IPS-NIHi11 (cell line): ENCODE measurements around the gene TULP4.
"Not testable (repeated sequence)": the region's sequence is repeated elsewhere in the genome, so short reads cannot be mapped to it uniquely, and the experiment has no call there.

Experiments
- DNase-seq: peaks from one replicate; pipeline ENCODE4 v3.0.0; 2012; ENCODE audit warnings: mixed read lengths, low spot score

TULP4 gene

DNA sequence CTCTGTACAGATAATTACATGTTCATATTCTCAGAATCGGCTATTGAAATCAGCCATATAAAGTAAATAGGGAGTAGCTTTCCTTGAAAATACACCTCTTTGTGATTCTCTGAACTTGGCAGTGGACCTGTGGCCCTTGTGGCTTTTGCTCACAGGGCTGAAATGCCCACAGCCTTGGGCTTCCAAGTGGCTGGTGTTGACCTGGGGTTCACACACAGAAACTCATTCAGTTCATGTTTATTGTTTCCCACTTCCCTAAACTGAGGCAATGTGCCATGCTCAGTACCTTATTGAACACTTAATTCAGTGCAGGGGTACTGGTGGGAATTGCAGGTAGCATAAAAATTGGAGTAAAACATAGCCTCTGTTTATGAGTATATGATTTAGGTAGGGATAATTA is 19.1 kb upstream of the TULP4 start:
- DNase-seq: no peak

DNA sequence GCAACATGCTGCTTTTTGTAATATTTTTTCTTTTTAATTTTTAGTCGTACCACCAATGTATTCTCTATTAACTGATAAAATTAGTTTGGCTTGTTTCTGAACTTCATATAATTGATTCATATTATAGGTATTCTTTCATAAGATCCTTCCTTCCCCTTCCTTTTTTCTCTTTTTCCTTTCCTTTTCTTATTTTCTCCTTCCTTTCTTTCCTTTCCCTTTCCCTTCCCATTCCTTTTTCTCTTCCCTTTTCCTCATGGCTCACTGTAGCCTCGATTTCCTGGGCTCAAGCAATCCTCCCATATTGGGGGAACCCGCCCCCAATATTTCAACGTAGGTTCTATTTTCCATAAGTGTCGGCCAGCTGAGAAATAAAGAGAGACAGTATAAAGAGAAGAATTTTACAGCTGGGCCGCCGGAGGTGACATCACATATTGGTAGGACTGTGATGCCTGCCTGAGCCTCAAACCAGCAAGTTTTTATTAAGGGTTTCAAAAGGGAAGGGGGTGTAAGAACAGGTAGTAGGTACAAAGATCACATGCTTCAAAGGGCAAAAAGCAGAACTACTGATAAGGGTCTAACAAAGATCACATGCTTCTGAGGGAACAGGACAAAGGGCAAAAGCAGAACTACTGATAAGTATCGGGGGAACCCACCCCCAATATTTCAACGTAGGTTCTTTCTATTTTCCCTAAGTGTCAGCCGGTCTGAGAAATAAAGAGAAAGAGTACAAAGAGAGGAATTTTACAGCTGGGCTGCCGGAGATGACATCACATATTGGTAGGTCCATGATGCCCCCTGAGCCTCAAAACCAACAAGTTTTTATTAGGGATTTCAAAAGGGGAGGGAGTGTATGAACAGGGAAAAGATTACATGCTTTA is 16.1 kb upstream of the TULP4 start:
- not testable (repeated sequence) for DNase-seq

DNA sequence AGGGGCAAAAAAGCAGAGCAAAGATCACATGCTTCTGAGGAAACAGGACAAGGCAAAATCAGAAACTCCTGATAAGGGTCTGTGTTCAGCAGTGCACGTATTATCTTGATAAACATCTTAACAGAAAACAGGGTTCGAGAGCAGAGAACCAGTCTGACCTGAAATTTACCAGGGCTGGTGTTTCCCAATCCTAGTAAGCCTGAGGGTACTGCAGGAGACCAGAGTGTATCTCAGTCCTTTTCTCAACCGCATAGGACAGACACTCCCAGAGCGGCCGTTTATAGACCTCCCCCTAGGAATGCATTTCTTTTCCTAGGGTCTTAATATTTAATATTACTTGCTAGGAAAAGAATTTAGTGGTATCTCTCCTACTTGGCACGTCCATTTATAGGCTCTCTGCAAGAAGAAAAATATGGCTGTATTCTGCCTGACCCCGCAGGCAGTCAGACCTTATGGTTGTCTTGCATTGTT is 15.4 kb upstream of the TULP4 start:
- DNase-seq: not testable (repeated sequence)

DNA sequence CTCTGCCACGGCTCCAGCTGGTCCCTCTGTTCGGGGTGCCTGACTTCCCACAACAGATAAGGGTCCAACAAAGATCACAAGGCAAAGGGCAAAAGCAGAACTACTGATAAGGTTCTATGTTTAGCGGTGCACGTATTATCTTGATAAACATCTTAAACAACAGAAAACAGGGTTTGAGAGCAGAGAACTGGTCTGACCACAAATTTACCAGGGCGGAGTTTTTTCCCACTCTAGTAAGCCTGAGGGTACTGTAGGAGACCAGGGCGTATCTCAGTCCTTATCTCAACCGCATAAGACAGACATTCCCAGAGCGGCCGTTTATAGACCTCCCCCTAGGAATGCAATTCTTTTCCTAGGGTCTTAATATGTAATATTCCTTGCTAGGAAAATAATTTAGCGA is 14.6 kb upstream of the TULP4 start:
- DNase-seq: not testable (repeated sequence)

DNA sequence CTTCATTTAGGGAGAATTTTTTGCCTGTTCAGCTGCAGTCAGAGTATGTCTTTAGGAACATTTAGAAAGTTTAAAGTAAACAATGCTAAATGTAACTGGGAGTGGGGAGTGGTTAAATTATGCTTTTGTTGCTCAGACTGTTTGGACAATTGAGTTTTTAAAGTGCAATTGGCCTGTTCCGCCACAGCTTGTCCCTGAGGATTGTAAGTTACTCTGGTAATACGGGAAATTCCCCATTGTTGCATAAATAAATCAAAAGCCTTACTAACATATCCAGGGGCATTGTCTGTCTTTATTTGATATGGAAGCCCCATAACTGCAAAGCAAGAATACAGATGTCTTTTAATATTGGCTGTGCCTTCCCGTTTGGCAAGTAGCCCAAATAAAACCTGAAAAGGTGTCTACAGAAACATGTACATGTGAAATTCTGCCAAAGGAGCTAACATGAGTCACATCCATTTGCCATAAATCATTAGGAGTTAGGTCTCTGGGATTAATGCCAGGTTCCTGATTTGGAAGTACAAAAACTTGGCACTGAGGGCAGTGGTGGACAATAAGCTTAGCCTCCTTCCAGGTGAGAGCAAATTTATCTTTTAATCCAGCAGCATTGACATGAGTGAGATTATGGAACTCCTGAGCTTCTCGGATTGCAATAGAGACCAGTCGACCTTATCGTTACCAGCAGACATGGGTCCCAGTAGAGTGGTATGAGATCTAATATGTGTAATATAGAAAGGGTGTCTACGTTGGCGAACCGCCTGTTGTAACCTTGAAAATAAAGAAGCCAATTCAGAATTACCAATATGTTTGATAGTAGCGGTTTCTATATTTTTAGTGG is 11.7 kb upstream of the TULP4 start:
- DNase-seq: not testable (repeated sequence)

DNA sequence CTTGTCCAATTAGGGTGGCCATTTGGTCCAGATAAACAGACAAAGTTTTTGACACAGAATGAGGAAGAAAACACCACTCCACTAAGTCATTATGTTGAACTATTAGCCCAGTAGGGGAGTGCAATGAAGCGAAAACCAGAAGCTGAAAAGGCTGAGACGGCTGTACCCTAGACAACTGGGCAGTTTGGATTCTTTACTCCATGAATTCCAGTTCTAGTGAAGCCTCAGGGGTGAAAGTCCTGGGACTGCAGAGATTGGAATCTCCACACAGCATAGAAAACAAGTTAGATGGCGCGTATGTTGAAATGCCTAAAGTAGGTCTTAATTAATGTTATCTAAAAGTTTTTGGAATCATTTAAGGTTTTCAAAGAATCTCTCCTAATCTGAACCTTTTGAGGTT is 10.7 kb upstream of the TULP4 start:
- not testable (repeated sequence) for DNase-seq

DNA sequence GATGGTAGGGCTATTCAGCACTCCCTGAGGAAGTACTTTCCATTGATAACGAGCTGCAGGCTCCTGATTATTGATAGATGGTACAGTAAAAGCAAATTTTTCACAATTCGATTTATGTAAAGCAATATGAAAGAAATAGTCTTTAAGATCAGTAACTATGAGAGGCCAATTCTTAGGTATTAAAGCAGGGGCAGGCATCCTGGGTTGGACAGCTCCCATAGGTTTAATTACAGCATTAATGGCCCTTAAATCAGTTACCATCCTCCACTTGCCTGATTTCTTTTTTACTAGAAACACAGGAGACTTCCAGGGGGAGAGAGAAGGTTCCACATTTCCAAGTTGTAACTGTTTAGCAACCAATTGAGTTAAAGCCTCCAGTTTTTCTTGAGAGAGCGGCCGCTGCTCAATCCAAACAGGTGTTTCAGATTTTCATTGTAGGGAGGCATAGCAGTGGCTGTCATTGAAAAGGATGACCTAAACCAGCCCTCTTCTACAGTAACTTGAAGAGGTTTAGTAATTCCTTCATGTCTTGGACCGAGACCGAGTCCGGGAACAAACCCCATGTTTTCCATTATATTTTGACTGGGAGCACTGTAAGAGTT is 10.0 kb upstream of the TULP4 start:
- not testable (repeated sequence) for DNase-seq

DNA sequence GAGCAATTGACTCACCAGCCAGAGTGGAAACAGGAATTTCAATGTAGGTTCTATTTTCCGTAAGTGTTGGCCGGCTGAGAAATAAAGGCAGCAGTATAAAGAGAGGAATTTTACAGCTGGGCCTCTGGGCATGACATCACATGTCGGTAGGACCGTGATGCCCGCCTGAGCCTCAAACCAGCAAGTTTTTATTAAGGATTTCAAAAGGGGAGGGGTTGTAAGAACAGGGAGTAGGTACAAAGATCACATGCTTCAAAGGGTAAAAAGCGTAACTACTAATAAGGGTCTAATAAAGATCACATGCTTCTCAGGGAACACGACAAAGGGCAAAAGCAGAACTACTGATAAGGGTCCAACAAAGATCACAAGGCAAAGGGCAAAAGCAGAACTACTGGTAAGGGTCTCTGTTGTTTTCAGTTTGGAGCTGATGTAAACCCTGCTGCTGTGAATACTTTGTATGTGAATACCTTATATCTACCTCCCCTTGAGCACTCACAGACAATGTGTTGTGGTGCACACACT is 9.0 kb upstream of the TULP4 start:
- DNase-seq: no peak

DNA sequence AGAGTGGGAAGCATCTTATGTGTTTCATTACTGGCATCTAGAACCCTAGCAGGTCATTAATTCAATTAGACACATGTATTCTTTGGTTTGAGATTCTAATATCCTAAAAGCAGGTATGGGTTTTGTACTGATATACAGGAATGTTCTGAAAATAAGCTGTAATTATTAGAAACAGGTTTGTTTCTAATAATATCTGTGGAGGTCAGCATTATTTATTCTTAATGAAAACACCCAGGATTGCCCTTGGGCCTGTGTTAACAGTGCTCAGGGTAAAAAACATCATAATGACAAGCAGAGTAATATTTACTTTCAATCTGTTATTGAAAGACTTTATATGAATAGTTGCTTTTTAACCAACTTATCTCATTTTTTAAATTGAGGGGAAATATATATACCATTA is 8.0 kb upstream of the TULP4 start:
- DNase-seq: no peak

DNA sequence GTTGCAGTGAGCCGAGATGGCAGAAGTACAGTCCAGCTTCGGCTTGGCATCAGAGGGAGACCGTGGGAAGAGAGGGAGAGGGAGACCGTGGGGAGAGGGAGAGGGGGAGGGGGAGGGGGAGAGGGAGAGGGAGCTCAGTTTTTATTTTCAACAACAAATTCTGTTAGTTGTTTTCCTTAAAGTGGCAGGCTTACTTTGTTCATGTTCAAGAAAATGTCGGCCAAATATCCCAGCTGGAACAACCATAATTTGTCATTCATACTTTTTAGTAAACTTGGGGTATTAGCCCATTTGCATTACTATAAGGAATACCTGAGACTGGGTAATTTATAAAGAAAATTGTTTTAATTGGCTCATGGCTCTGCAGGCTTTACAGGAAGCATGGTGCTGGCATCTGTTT is 2.5 kb upstream of the TULP4 start:
- no peak for DNase-seq

DNA sequence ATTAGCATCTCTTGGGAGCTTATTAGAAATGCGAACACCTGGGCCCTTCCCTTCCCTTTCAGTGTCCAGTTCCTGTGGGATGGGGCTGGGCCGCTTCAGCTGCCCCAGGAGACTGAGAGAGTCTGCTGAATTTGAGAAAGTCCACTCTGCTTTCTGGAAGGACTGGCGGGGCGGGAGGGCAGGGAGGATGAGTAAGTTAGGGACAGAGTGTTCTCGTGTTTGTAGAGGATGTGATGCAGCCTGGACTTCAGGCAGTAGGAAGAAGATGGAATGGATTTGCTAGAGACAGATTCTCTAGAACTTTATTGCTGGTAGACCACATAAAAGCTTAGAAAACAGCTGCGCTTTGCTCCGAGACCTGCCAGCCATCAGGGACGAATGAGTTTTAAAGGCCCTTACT is 1.1 kb upstream of the TULP4 start:
- DNase-seq: no peak

DNA sequence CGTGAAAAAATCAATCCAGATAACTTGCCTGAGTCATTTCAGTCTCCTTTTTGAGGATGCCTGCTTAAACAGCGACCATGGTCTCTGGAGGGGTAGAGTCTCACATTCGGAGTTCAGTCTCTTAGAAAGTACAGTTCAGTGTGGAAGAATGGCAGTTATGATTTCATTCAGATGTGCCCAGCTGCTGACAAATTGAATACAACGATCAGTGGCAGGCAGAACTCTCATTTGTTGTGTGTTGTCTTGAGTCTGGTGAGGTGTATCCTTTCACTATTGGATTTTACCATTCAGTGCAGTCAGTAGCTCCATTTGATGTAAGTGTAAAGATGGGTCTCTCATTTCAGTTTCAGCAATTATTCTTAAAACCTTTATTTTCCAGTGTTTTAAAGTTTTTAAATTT is 639 bp upstream of the TULP4 start:
- DNase-seq: no peak

DNA sequence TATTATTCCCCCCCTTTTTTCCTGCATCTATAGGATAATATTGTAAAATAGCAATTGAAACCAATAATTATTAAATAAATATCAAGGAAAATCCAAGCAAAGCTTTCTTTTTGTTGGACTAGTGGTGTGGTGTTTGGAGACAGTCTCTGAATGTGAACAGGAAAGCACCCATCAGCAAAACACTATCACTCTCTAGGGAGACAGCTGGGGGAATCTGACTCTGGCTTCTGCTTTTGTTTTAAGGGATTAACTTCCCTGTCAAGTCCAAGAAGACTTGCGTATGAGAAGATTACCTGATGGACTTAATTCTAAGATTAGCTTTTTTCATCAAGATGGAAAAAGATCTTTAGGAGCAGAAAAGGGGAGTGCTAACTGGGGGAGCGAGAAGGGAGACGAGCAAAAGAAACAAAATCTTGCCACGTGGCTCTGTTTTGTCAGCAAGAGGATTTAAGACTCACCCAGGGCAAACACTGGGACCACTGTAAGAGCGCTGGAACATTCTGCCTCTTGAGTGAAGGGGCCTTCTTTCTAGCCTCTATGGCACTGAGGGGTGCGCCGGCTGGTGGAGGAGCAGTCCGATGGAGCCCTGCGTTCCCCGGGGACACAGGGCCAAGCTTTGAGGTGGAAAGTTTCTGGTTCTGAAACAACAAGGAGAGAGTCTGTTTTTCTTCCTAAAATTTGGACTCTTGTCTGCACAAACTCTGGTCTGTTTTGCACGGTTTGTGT is 570 bp downstream of the TULP4 start:
- DNase-seq: no peak

DNA sequence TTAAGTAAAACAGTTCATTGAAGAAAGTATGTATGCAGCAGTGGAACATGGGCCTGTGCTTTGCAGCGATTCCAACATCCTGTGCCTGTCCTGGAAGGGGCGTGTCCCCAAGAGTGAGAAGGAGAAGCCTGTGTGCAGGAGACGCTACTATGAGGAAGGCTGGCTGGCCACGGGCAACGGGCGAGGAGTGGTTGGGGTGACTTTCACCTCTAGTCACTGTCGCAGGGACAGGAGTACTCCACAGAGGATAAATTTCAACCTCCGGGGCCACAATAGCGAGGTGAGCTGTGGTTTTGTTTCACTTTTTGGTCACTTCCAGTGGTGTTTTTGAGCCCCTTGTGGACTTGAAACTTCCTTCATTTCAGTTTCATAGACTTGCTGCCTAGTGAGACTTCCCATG is 1.7 kb downstream of the TULP4 start:
- no peak for DNase-seq

DNA sequence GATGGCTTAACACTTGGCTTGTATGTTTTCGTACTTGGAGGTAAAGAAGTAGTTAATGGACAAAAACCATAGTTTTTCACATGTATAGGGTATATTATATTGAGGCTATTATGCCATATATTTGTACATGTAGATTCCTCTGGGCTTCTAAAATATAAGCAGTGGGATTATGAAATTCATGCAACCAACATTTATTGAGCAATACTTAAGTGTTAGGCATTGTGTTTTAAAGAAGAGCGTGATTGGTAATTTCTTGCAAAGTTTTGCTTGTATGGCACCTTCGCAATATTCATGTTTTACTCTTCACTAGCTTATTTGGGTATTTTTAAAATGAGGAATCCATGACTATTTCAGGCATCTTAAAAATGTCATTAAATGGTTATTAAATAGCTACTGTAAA is 2.5 kb downstream of the TULP4 start:
- no peak for DNase-seq

DNA sequence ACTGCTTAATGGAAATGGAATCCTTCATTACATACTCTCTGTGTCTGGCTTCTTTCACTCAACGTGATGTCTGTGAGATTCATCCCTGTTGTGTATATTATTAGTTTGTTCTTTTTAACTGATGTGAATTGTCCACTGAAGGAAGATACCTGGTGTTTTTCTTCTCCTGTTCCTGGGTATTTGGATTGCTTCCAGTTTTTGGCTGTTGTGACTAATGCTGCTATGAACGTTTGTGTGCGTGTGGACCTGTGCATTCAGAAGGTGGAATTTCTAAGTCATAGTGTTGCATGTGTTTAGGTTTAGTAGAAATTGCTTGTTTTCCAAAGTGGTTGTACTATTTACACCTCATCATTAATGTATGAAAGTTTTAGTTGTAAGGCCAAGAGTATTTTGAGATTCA is 3.8 kb downstream of the TULP4 start:
- no peak for DNase-seq

DNA sequence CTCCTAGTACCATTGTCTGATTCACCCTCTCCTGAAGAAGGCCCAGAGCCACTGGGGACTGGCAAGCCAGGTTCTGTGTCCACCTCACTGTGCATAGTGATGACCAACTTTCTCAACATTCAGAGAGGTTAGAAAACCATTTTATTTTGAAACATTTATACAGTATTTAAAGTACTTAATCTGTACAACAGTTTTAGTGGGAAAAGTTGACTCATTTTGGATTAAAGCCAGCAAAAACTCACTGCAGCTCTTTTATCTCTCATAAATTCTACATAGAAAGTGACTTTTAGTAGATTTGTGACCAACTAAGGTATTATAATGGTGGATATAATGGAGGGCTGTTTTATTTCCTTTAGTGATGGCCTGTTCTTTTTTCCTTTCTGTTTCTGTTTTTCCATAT is 9.7 kb downstream of the TULP4 start:
- no peak for DNase-seq

DNA sequence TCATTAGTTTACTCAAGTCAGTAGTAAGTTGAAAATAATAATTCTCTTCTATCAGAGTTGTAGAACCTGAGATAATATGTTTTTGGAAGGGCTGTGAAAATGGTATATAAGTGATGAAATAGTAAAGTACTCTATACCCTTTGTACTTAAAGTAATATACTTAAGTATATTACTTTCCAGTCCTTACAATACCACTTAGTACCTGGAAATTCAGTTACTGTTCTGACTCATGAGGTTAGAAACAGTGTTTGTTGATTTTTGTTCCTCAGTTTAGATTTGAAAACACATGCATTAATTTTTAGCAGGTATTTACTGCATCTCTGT is 10.1 kb downstream of the TULP4 start:
- no peak for DNase-seq

DNA sequence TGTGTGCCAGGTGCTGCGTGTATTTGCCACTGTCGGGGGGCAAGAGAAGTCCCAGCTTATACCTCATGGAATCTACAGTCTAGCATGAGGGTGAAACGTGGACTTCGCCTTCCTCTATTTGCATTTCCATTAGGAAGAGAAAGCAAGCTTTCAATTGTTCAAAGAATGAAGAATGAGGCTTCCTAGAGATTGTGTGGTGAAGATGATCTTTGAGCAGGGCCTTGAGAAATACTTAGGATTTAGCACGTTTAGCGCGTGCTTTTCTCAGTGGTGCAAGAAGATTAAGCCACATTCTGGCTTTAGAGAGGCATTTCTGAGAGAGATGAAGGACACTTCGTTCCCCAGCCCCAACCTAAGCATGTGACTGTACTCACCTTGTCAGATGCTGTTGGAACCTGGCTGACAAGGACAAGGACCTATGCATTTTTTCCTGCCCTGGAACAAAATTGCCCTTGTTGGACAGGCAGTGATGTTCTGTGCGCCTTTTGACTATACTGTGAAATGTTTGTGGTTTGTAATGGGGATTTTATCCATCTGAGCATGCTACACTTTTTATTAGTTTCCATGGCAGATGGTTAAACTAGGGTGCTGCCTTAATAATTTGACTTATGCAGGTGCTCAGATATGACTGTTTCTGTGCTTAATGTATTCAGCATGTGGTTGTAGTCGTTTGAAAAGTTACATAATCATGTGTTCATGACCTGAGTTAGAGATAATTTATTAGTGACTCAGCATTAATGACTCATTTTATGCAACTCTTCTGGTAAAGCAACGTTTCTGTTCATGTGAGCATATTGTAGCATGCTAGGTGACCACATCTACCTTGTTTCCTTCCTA is 10.7 kb downstream of the TULP4 start:
- DNase-seq: no peak

DNA sequence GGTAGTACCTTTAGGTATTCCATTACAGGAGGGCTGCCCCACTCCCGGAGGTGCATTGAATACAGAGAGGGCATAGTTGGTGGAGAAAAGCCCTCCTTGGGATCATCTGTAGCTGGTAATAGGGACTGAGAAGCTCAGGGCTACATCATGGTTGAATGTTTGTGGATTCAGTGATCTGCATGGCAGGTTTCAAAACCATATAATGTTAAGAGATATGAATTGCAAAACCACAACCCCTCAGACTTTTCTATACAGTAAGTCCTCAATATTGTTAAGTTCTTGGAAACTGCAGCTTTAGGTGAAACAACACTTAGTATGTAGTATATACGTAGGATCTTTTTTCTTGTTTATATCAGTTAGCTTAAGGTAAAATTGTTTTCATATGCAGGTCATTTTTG is 11.3 kb downstream of the TULP4 start:
- no peak for DNase-seq

DNA sequence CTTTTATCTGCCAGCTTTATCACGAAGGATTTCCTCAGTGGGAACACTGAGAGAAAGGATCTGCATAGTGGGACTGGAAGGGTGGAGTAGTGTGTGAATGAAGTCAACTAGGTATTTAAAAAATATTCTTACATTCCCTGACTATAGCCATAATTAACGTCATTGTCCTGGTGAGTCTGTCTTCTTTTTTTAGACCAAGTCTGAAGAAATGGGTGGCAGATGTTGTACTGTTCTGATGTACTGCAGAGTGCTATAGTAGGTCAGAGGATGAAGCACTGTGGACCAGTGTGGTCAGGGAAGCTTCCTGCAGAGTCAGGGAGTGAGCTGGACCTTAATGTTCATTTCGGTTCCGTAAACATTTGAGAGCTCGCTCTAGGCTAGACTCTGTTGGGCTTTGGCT is 11.9 kb downstream of the TULP4 start:
- no peak for DNase-seq
